ENCODE measurements around the gene KBTBD8. TPM values are rescaled to one million over a fixed set of nuclear protein-coding genes. Genes with fewer than 3 reads are reported as not detected.

KBTBD8 gene
- total and polyA plus RNA-seq, 8 donors = 0.20 to 1.7 (median 0.69) TPM

GRCh38 chr3:67011414-67012131 is 13.5 kb downstream of the KBTBD8 start:
- Histone ChIP-seq H3K27ac (no peak overlapping the region), H3K27me3 (no peaks in the 10 kb centered on the region), H3K4me3 (no peak overlapping the region), H3K4me1 (peaks cover 9 to 10% (median 9%) of the 10 kb centered on the region in 3 donors), H3K9me3 (no peaks in the 10 kb centered on the region), H3K36me3 (no peaks in the 10 kb centered on the region)
- intact Hi-C loops (cut with DNase I) = no loop called here
- ATAC-seq (no peak), DNase-seq (no peak), FAIRE-seq (no peak)
- TF ChIP-seq, protein P1, sequence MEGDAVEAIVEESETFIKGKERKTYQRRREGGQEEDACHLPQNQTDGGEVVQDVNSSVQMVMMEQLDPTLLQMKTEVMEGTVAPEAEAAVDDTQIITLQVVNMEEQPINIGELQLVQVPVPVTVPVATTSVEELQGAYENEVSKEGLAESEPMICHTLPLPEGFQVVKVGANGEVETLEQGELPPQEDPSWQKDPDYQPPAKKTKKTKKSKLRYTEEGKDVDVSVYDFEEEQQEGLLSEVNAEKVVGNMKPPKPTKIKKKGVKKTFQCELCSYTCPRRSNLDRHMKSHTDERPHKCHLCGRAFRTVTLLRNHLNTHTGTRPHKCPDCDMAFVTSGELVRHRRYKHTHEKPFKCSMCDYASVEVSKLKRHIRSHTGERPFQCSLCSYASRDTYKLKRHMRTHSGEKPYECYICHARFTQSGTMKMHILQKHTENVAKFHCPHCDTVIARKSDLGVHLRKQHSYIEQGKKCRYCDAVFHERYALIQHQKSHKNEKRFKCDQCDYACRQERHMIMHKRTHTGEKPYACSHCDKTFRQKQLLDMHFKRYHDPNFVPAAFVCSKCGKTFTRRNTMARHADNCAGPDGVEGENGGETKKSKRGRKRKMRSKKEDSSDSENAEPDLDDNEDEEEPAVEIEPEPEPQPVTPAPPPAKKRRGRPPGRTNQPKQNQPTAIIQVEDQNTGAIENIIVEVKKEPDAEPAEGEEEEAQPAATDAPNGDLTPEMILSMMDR (IDR thresholded peaks at IDR 0.05) = no peak
- WGBS, 2 donors = 94 to 97% methylated on average over 6 of the region's 6 CpGs

DNA sequence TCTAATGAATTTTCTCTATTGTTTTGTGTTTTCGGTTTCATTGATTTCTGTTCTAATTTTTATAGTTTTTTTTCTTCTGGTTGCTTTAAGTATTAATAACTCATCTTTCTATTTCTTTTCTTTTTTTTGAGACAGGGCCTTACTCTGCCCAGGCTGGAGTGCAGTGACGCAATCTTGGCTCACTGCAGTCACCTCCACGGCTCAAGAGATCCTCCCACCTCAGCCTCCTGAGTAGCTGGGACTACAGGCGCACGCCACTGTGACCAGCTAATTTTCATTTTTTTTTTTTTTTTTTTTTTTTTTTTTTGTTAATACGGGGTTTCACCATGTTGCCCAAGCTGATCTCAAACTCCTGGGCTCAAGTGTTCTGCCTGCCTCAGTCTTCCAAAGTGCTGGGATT is 14.5 kb downstream of the KBTBD8 start:
- WGBS, 2 donors = 95% methylated on average over 6 of the region's 6 CpGs
- no peaks in the 10 kb centered on the region for H3K9me3 ChIP-seq
- H3K36me3 ChIP-seq = no peaks in the 10 kb centered on the region
- H3K27me3 ChIP-seq = no peaks in the 10 kb centered on the region
- TF ChIP-seq, protein P1 (IDR thresholded peaks at IDR 0.05) = no peak
- FAIRE-seq (no peak), ATAC-seq (no peak), DNase-seq (no peak)
- intact Hi-C loops (cut with DNase I) = no loop called here
- no peak overlapping the region for H3K4me3 ChIP-seq
- peaks cover 9 to 10% (median 9%) of the 10 kb centered on the region in 3 donors for H3K4me1 ChIP-seq
- no peak overlapping the region for H3K27ac ChIP-seq

GRCh38 chr3:67015702-67016484 is 17.8 kb downstream of the KBTBD8 start:
- Histone ChIP-seq H3K4me3 (no peak overlapping the region), H3K9me3 (no peaks in the 10 kb centered on the region), H3K27me3 (no peaks in the 10 kb centered on the region), H3K27ac (no peak overlapping the region), H3K4me1 (peaks cover 9 to 10% (median 9%) of the 10 kb centered on the region in 3 donors), H3K36me3 (no peaks in the 10 kb centered on the region)
- no peak for FAIRE-seq
- intact Hi-C loops (cut with DNase I) = no loop called here
- no peak for ATAC-seq
- no peak for DNase-seq
- 84 to 87% methylated on average over 8 of the region's 8 CpGs for WGBS, 2 donors
- TF ChIP-seq, protein P1 (IDR thresholded peaks at IDR 0.05) = no peak

GRCh38 chr3:67016522-67017080 is 18.5 kb downstream of the KBTBD8 start:
- Histone ChIP-seq H3K4me3 (no peak overlapping the region), H3K4me1 (peaks cover 9 to 10% (median 9%) of the 10 kb centered on the region in 3 donors), H3K27me3 (no peaks in the 10 kb centered on the region), H3K27ac (no peak overlapping the region), H3K9me3 (no peaks in the 10 kb centered on the region), H3K36me3 (no peaks in the 10 kb centered on the region)
- WGBS, 2 donors = 85 to 94% methylated on average over 3 of the region's 3 CpGs
- TF ChIP-seq, protein P1 (IDR thresholded peaks at IDR 0.05) = no peak
- no peak for FAIRE-seq
- no peak for DNase-seq
- intact Hi-C loops (cut with DNase I) = no loop called here
- no peak for ATAC-seq

Measured in pancreas (tissue), 10 donors.